Stimulated activated CD4-positive, alpha-beta T cell treated with anti-CD3 and anti-CD28 coated beads, Interleukin-4, amount 100 ng/mL, for 4 hours (primary cell): ENCODE results near the gene CHRM2.

Experiments
- DNase-seq, 2 experiments: peaks; one replicate each; pipeline ENCODE4 v3.0.0-alpha.2; 2020

CHRM2 gene

DNA sequence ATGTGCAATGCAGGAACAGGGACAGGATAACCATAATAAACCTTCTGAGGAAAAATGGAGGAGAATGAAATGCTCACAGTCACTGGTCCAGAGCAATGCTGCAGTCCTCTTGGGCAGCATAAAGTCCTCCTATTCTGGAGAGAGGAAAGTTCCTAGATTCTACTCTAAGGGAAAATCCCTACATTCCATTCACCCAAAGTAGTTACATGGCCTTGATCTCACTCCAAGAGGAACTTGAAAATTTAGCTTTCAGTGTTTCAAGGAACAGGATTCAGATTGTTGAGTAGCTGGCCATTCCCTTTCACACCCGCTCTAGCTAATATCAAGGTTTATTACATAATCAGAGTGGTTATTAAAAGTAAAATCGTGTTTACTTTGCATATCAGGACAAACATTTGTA lies 168.3 kb downstream of the CHRM2 start:
- DNase-seq = no peak

DNA sequence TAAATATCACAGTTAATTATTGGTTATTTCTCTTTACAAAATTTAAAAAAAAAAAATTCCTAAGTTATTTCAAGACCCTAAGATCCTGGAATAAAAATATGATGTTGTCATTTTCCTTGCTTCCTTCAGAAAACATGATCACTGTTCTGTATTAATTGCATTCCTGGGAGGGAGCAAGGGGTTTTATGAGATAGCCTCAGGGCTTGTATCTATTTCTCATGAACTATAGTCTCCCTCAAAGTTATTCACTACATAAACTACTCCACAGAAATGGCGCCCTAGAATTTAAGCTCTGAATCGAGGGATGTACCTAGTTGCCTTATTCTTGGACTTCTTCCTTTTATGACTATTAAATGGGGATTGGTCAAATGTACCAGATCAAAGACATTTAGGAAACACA lies 170.3 kb downstream of the CHRM2 start:
- no peak for DNase-seq

GRCh38 chr7:137040745-137041144 lies 172.3 kb downstream of the CHRM2 start:
- DNase-seq = no peak

GRCh38 chr7:137045573-137045972 lies 177.1 kb downstream of the CHRM2 start:
- no peak for DNase-seq

GRCh38 chr7:137069249-137069963 lies 201.0 kb downstream of the CHRM2 start:
- DNase-seq = no peak
